Astrocyte of the cerebellum (primary cell): ENCODE measurements around the gene RNF208.

Source experiments
- DNase-seq: peaks from one replicate; pipeline ENCODE4 v3.0.0-alpha.2; 2011; ENCODE audit warnings: low read depth
- H3K4me3 ChIP-seq: 2 replicates; pipeline ENCODE4 v1.5.1; 2011; ENCODE audit warnings: mild to moderate bottlenecking, low read depth, low read length, moderate library complexity
- CTCF ChIP-seq: IDR thresholded peaks from 2 replicates; pipeline ENCODE4 v1.5.1; 2012; ENCODE audit warnings: low read length, low read depth, moderate library complexity, mild to moderate bottlenecking; ENCODE audit errors: missing control alignments
- in situ Hi-C: cut with HindIII; loops from 2 replicates; pipeline ENCODE4 v1.10.0; 2017; ENCODE audit warnings: low sequenced_read_pairs

The RNF208 gene

GRCh38 chr9:137200311-137201204, 21.5 kb downstream of the RNF208 start, which contains the start of gene TPRN:
Gene TPRN (minus strand): TSS chr9:137200741. CDS start chr9:137200711, 30 bp downstream.
- peak within 1 kb of the TSS; percentile 62 for H3K4me3 ChIP-seq
- in situ Hi-C loops: no loop called here
- TF ChIP-seq CTCF: no peak
- peak; percentile 97 for DNase-seq

GRCh38 chr9:137199411-137200121, 22.5 kb downstream of the RNF208 start:
- DNase-seq: no peak
- H3K4me3 ChIP-seq: peak overlapping the region; percentile 41
- TF ChIP-seq CTCF: no peak
- in situ Hi-C loops: no loop called here

GRCh38 chr9:137198902-137199283, 23.1 kb downstream of the RNF208 start:
- TF ChIP-seq CTCF: no peak
- peak overlapping the region; percentile 41 for H3K4me3 ChIP-seq
- in situ Hi-C loops: no loop called here
- no peak for DNase-seq

- in situ Hi-C loops: no loop called here
- no peak for TF ChIP-seq CTCF
- no peak for DNase-seq
- no peak overlapping the region for H3K4me3 ChIP-seq
Observed at GRCh38 chr9:137198051-137198901, 23.8 kb downstream of the RNF208 start.

DNA sequence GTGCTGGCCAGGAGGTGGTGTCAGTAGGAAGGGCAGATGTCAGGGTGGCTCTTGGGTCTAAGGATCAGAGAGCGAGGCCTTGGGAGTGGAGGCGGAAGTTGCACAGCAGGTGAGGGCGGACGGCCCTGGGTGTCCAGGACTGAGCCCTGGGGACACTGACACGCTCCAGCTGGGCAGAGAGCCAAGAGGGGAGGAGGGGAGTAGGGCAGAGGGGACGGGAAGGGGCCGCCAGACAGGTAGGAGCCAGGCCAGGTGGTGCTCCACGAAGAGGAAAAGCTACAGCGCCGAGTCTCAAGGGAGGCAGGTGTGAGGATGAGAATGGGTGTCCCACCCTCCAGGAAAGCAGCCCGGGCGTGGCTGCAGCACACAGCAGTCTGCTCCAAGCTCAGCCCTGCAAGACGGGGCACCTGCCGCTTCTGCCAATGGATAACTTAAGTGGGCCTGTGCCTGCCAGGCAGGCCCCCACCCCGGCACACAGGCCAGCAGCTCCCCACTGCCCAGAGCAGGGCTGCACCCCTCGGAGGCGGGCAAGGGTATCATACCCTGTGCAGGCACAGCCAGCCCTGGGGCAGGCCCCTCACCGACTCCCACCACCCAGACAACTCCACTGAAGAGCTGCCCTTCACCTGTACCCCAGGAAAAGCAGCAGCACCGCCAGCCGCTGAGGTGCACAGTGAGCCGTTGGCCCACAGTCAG, 26.4 kb downstream of the RNF208 start:
- H3K4me3 ChIP-seq: no peak overlapping the region
- DNase-seq: no peak
- no peak for TF ChIP-seq CTCF
- in situ Hi-C loops: no loop called here
